HCT116 (cell line): Measurements from ENCODE around the gene CCSER1. TPM values are rescaled to one million over a fixed set of nuclear protein-coding genes. Genes with fewer than 3 reads are reported as not detected.

Source experiments
- ATAC-seq: fragments of 200-7000 bp; cut with Tn5 transposase; 2 replicates; pipeline ENCODE4 v1.9.1; 2020; ENCODE audit warnings: mild to moderate bottlenecking, moderate library complexity
- BruUV-seq: library from RNA; stranded (reverse); fragments of 400-500 nt; replicated peaks from 2 replicates; lab custom pipeline; 2021; lab: Mats Ljungman, UMichigan
- CTCF ChIA-PET: fragments of 300-600 bp; sonication (Branson Sonifier 250); formaldehyde crosslinking; loops from one replicate; lab custom pipeline; 2021; ENCODE audit warnings: antibody characterized with exemption; lab: Charles Lee
- POLR2A ChIA-PET: fragments of 300-600, 350-600 bp; sonication (Branson Sonifier 250); formaldehyde crosslinking; loops from one replicate; lab custom pipeline; 2021; ENCODE audit warnings: antibody characterized with exemption; lab: Charles Lee
- RAD21 ChIA-PET, 2 experiments: fragments of 300-600 bp; sonication (Branson Sonifier 250); formaldehyde crosslinking; loops; one replicate each; lab custom pipeline; 2023; ENCODE audit warnings: low total read pairs in 2 of 2; ENCODE audit not compliant: uncharacterized antibody in 2 of 2, unreplicated experiment in 2 of 2, low non-redundant PET in 1 of 2; lab: Charles Lee
- DNase-seq: peaks from one replicate; pipeline ENCODE4 v3.0.0-alpha.2; 2010; ENCODE audit warnings: low read depth, low spot score
- H2AFZ ChIP-seq: fragments of 200-600 bp; shearing (Covaris generic), sonication (generic); 2 replicates; pipeline ENCODE4 v1.6.1; 2017; ENCODE audit warnings: low read depth, mixed run types, mixed read lengths, antibody characterized with exemption, low read length; ENCODE audit not compliant: poor library complexity, severe bottlenecking
- H3K27ac ChIP-seq: 2 replicates; pipeline ENCODE4 v1.5.1; 2012; ENCODE audit warnings: low read depth, low read length
- H3K27me3 ChIP-seq: fragments of 200-600 bp; sonication (generic); 2 replicates; pipeline ENCODE4 v1.6.1; 2016; ENCODE audit warnings: mixed run types, low read length, mixed read lengths; ENCODE audit not compliant: insufficient read depth
- H3K36me3 ChIP-seq, 2 experiments: fragments of 200-500 bp in 1 of 2; fragments of 200-600 bp in 1 of 2; sonication (Bioruptor generic) in 1 of 2; sonication (generic) in 1 of 2; 2 replicates each; pipeline versions ENCODE4 v1.5.1 to v1.6.1; 2014 to 2016; ENCODE audit warnings: low read length in 2 of 2, inconsistent platforms in 1 of 2, mixed read lengths in 1 of 2, mixed run types in 1 of 2; ENCODE audit not compliant: insufficient read depth in 2 of 2, control insufficient read depth in 1 of 2
- H3K4me1 ChIP-seq, 2 experiments: fragments of 200-600 bp in 1 of 2; sonication (generic) in 1 of 2; 2 replicates each; pipeline versions ENCODE4 v1.5.1 to v1.6.1; 2012 to 2017; ENCODE audit warnings: low read length in 2 of 2, inconsistent platforms in 1 of 2, mild to moderate bottlenecking in 1 of 2, mixed read lengths in 1 of 2, mixed run types in 1 of 2, moderate library complexity in 1 of 2; ENCODE audit not compliant: insufficient read depth in 2 of 2, control insufficient read depth in 1 of 2
- H3K4me2 ChIP-seq: fragments of 200-600 bp; sonication (generic); 2 replicates; pipeline ENCODE4 v1.6.1; 2017; ENCODE audit warnings: mixed run types, low read length, mixed read lengths
- H3K4me3 ChIP-seq, 2 experiments: fragments of 200-600 bp in 1 of 2; sonication (generic) in 1 of 2; replicated peaks in 1 of 2; 2 replicates each; pipeline ENCODE4 v1.5.1; 2011 to 2016; ENCODE audit warnings: low read length in 2 of 2, control low read depth in 1 of 2, low read depth in 1 of 2, mild to moderate bottlenecking in 1 of 2, mixed read lengths in 1 of 2, mixed run types in 1 of 2
- H3K79me2 ChIP-seq: fragments of 200-600 bp; sonication (generic); 2 replicates; pipeline ENCODE4 v1.6.1; 2017; ENCODE audit warnings: mild to moderate bottlenecking, mixed run types, low read length, moderate library complexity, mixed read lengths; ENCODE audit not compliant: insufficient read depth
- H3K9ac ChIP-seq: fragments of 200-600 bp; sonication (generic); 2 replicates; pipeline ENCODE4 v1.6.1; 2016; ENCODE audit warnings: low read length, mixed read lengths
- H3K9me2 ChIP-seq: fragments of 200-600 bp; sonication (generic), shearing (Covaris generic); 2 replicates; pipeline ENCODE4 v1.6.1; 2017; ENCODE audit warnings: mixed run types, mild to moderate bottlenecking, moderate library complexity; ENCODE audit not compliant: insufficient read depth
- H3K9me3 ChIP-seq, 2 experiments: fragments of 200-500 bp in 1 of 2; fragments of 200-600 bp in 1 of 2; sonication (Bioruptor generic) in 1 of 2; sonication (generic) in 1 of 2; 2 replicates each; pipeline ENCODE4 v1.6.1; 2014 to 2017; ENCODE audit warnings: low read length in 2 of 2, mixed read lengths in 2 of 2, inconsistent platforms in 1 of 2, low read depth in 1 of 2, mild to moderate bottlenecking in 1 of 2, mixed run types in 1 of 2, moderate library complexity in 1 of 2; ENCODE audit not compliant: control insufficient read depth in 1 of 2, insufficient read depth in 1 of 2
- H4K20me1 ChIP-seq: fragments of 200-600 bp; sonication (generic), shearing (Covaris generic); 2 replicates; pipeline ENCODE4 v1.6.1; 2017; ENCODE audit warnings: mixed run types, mild to moderate bottlenecking, moderate library complexity; ENCODE audit not compliant: insufficient read depth
- ELF1 ChIP-seq: IDR thresholded peaks from 2 replicates; pipeline ENCODE4 v1.6.1; 2012; ENCODE audit warnings: low read depth, borderline replicate concordance
- EZH2phosphoT487 ChIP-seq: fragments of 200-600 bp; IDR thresholded peaks from 2 replicates; pipeline ENCODE4 v1.6.1; 2018; ENCODE audit warnings: antibody characterized with exemption, borderline replicate concordance
- FOSL1 ChIP-seq: IDR thresholded peaks from 2 replicates; pipeline ENCODE4 v1.6.1; 2012; ENCODE audit warnings: low read depth
- POLR2A ChIP-seq: IDR thresholded peaks from 2 replicates; pipeline ENCODE4 v1.7.0; 2011; ENCODE audit warnings: borderline replicate concordance; ENCODE audit not compliant: insufficient read depth, insufficient read length; ENCODE audit errors: extremely low read depth
- POLR2AphosphoS5 ChIP-seq: IDR thresholded peaks from 2 replicates; pipeline ENCODE4 v1.6.1; 2011; ENCODE audit warnings: mild to moderate bottlenecking, low read depth, low read length, moderate library complexity
- RAD21 ChIP-seq: IDR thresholded peaks from 2 replicates; pipeline ENCODE4 v1.6.1; 2012; ENCODE audit warnings: low read depth, mild to moderate bottlenecking
- SP1 ChIP-seq: IDR thresholded peaks from 2 replicates; pipeline ENCODE4 v1.6.1; 2012; ENCODE audit warnings: low read depth
- SRF ChIP-seq: IDR thresholded peaks from 2 replicates; pipeline ENCODE4 v1.6.1; 2012; ENCODE audit warnings: low read depth
- TCF7L2 ChIP-seq: IDR thresholded peaks from 2 replicates; pipeline ENCODE4 v1.7.0; 2011; ENCODE audit warnings: borderline replicate concordance, inconsistent platforms; ENCODE audit not compliant: insufficient read depth, insufficient read length; ENCODE audit errors: extremely low read depth
- ZNF274 ChIP-seq: fragments of 200-500 bp; sonication (Bioruptor generic); IDR thresholded peaks from 2 replicates; pipeline ENCODE4 v1.6.1; 2014; ENCODE audit warnings: mild to moderate bottlenecking, low read depth, low read length, inconsistent platforms
- intact Hi-C: fragments of 100-400 bp; cut with micrococcal nuclease; formaldehyde crosslinking; loops from 2 replicates; pipeline ENCODE4 v1.10.0; 2022
- total RNA-seq: library from RNA; stranded (reverse); gene quantifications from one replicate; pipeline ENCODE4 v1.2.1, GENCODE V29; 2021; ENCODE audit not compliant: unreplicated experiment
- TF ChIP-seq, protein P1 (sequence below), 3 experiments: fragments of 200-600 bp in 1 of 3; sonication (generic) in 1 of 3; IDR thresholded peaks in 2 of 3; conservative IDR thresholded peaks in 1 of 3; 2 replicates each; pipeline ENCODE4 v1.5.1; 2012 to 2017; ENCODE audit warnings: low read depth in 2 of 3, low read length in 2 of 3, antibody characterized with exemption in 1 of 3, borderline replicate concordance in 1 of 3, control low read depth in 1 of 3, mild to moderate bottlenecking in 1 of 3, mixed read lengths in 1 of 3, mixed run types in 1 of 3, moderate library complexity in 1 of 3; ENCODE audit not compliant: insufficient read depth in 1 of 3
- TF ChIP-seq, protein P2 (sequence below): IDR thresholded peaks from 2 replicates; pipeline ENCODE4 v1.6.1; 2012
- TF ChIP-seq, protein P3 (sequence below): IDR thresholded peaks from 2 replicates; pipeline ENCODE4 v1.6.1; 2012; ENCODE audit warnings: low read depth

The CCSER1 gene
- total RNA-seq, 1 experiment from 2014 or later: 6.7 TPM

GRCh38 chr4:91502365-91502764 lies 1375.2 kb downstream of the CCSER1 start:
- RAD21 ChIA-PET: no interaction called here
- H3K4me1 ChIP-seq: no peaks in the 10 kb centered on the region
- H2AFZ ChIP-seq: no peak overlapping the region
- H4K20me1 ChIP-seq: no peaks in the 10 kb centered on the region
- no peak overlapping the region for H3K9ac ChIP-seq
- no peaks in the 10 kb centered on the region for H3K9me3 ChIP-seq
- no peaks in the 10 kb centered on the region for H3K36me3 ChIP-seq
- intact Hi-C loops: loop anchor here (5.0 kb wide), 1 partner anchor 1140 kb away; no protein-coding TSS in a partner anchor
- no peak overlapping the region for H3K4me2 ChIP-seq
- H3K4me3 ChIP-seq: no peak overlapping the region
- peak; percentile 57; the same call in 1 of the 2 replicates for ATAC-seq
- no peak for TF ChIP-seq SRF
- TF ChIP-seq POLR2A: no peak
- TF ChIP-seq TCF7L2: no peak
- TF ChIP-seq, protein P1, sequence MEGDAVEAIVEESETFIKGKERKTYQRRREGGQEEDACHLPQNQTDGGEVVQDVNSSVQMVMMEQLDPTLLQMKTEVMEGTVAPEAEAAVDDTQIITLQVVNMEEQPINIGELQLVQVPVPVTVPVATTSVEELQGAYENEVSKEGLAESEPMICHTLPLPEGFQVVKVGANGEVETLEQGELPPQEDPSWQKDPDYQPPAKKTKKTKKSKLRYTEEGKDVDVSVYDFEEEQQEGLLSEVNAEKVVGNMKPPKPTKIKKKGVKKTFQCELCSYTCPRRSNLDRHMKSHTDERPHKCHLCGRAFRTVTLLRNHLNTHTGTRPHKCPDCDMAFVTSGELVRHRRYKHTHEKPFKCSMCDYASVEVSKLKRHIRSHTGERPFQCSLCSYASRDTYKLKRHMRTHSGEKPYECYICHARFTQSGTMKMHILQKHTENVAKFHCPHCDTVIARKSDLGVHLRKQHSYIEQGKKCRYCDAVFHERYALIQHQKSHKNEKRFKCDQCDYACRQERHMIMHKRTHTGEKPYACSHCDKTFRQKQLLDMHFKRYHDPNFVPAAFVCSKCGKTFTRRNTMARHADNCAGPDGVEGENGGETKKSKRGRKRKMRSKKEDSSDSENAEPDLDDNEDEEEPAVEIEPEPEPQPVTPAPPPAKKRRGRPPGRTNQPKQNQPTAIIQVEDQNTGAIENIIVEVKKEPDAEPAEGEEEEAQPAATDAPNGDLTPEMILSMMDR (IDR thresholded peaks at IDR 0.05 in 2 of 3, conservative IDR thresholded peaks at IDR 0.05 in 1 of 3; ENCODE audit: borderline replicate concordance in 1 of 3, insufficient read depth in 1 of 3, low read depth in 2 of 3, low read length in 2 of 3): peak; percentile 17 to 45 (median 26); a peak in 4 of 6 replicates
- no peak for TF ChIP-seq POLR2AphosphoS5
- no peak for TF ChIP-seq FOSL1
- TF ChIP-seq RAD21: peak; percentile 54
- TF ChIP-seq EZH2phosphoT487: no peak
- TF ChIP-seq ELF1: no peak
- TF ChIP-seq ZNF274: no peak
- TF ChIP-seq, protein P2, sequence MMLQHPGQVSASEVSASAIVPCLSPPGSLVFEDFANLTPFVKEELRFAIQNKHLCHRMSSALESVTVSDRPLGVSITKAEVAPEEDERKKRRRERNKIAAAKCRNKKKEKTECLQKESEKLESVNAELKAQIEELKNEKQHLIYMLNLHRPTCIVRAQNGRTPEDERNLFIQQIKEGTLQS: no peak
- TF ChIP-seq SP1: no peak
- TF ChIP-seq, protein P3, sequence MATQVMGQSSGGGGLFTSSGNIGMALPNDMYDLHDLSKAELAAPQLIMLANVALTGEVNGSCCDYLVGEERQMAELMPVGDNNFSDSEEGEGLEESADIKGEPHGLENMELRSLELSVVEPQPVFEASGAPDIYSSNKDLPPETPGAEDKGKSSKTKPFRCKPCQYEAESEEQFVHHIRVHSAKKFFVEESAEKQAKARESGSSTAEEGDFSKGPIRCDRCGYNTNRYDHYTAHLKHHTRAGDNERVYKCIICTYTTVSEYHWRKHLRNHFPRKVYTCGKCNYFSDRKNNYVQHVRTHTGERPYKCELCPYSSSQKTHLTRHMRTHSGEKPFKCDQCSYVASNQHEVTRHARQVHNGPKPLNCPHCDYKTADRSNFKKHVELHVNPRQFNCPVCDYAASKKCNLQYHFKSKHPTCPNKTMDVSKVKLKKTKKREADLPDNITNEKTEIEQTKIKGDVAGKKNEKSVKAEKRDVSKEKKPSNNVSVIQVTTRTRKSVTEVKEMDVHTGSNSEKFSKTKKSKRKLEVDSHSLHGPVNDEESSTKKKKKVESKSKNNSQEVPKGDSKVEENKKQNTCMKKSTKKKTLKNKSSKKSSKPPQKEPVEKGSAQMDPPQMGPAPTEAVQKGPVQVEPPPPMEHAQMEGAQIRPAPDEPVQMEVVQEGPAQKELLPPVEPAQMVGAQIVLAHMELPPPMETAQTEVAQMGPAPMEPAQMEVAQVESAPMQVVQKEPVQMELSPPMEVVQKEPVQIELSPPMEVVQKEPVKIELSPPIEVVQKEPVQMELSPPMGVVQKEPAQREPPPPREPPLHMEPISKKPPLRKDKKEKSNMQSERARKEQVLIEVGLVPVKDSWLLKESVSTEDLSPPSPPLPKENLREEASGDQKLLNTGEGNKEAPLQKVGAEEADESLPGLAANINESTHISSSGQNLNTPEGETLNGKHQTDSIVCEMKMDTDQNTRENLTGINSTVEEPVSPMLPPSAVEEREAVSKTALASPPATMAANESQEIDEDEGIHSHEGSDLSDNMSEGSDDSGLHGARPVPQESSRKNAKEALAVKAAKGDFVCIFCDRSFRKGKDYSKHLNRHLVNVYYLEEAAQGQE: no peak
- CTCF ChIA-PET: no interaction called here
- POLR2A ChIA-PET: no interaction called here
- DNase-seq: peak; percentile 18
- no peaks in the 10 kb centered on the region for H3K27me3 ChIP-seq
- no peaks in the 10 kb centered on the region for H3K9me2 ChIP-seq
- no peak overlapping the region for H3K27ac ChIP-seq
- BruUV-seq: no TSS peak
- H3K79me2 ChIP-seq: no peaks in the 10 kb centered on the region
